TTC549 (cell line): ENCODE results near the gene TMTC2.
"Not testable (repeated sequence)": the region's sequence is repeated elsewhere in the genome, so short reads cannot be mapped to it uniquely, and the experiment has no call there.

ENCODE experiments used
- FAIRE-seq: peaks from 2 replicates; lab custom pipeline; 2012; peaks lifted over from hg19 to GRCh38; lab: Jason Lieb, UNC

The TMTC2 gene

GRCh38 chr12:82793751-82794281 is 107.1 kb downstream of the TMTC2 start:
- FAIRE-seq: no peak

- FAIRE-seq: no peak
Measured at GRCh38 chr12:82797480-82797879, 110.8 kb downstream of the TMTC2 start.

GRCh38 chr12:82800185-82800584 is 113.5 kb downstream of the TMTC2 start:
- FAIRE-seq: no peak

GRCh38 chr12:82801951-82802610 is 115.4 kb downstream of the TMTC2 start:
- no peak for FAIRE-seq

GRCh38 chr12:82803201-82803600 is 116.5 kb downstream of the TMTC2 start:
- no peak for FAIRE-seq

- no peak for FAIRE-seq
Measured at GRCh38 chr12:82804601-82805000, 117.9 kb downstream of the TMTC2 start.

GRCh38 chr12:82805004-82805403 is 118.3 kb downstream of the TMTC2 start:
- FAIRE-seq: not testable (repeated sequence)

GRCh38 chr12:82805812-82806497 is 119.2 kb downstream of the TMTC2 start:
- FAIRE-seq: no peak

- no peak for FAIRE-seq
Measured at GRCh38 chr12:82807132-82807737, 120.5 kb downstream of the TMTC2 start.

GRCh38 chr12:82810568-82810967 is 123.9 kb downstream of the TMTC2 start:
- FAIRE-seq: no peak

- FAIRE-seq: no peak
Measured at GRCh38 chr12:82817368-82817767, 130.7 kb downstream of the TMTC2 start.

GRCh38 chr12:82818271-82819035 is 131.7 kb downstream of the TMTC2 start:
- FAIRE-seq: no peak

GRCh38 chr12:82826505-82826904 is 139.8 kb downstream of the TMTC2 start:
- no peak for FAIRE-seq

GRCh38 chr12:82832096-82832495 is 145.4 kb downstream of the TMTC2 start:
- no peak for FAIRE-seq

GRCh38 chr12:82832981-82833380 is 146.3 kb downstream of the TMTC2 start:
- no peak for FAIRE-seq

GRCh38 chr12:82833481-82833880 is 146.8 kb downstream of the TMTC2 start:
- FAIRE-seq: no peak

- FAIRE-seq: no peak
Measured at GRCh38 chr12:82835217-82835616, 148.5 kb downstream of the TMTC2 start.

- no peak for FAIRE-seq
Measured at GRCh38 chr12:82838131-82838551, 151.4 kb downstream of the TMTC2 start.

GRCh38 chr12:82838827-82839226 is 152.1 kb downstream of the TMTC2 start:
- FAIRE-seq: no peak

- FAIRE-seq: no peak
Measured at GRCh38 chr12:82839796-82840195, 153.1 kb downstream of the TMTC2 start.

- no peak for FAIRE-seq
Measured at GRCh38 chr12:82841487-82841904, 154.8 kb downstream of the TMTC2 start.

- FAIRE-seq: no peak
Measured at GRCh38 chr12:82842480-82842879, 155.8 kb downstream of the TMTC2 start.

GRCh38 chr12:82845076-82845475 is 158.4 kb downstream of the TMTC2 start:
- FAIRE-seq: not testable (repeated sequence)
